K562 (cell line): ENCODE measurements around the gene RABGAP1L. TPM values are rescaled to one million over a fixed set of nuclear protein-coding genes. Genes with fewer than 3 reads are reported as not detected.

Experiments used
- MAFF ChIP-seq: IDR thresholded peaks from 2 replicates; pipeline ENCODE4 v1.6.1; 2012; ENCODE audit warnings: low read length, improper control_type of control experiment
- MAFG ChIP-seq: fragments of 450-650 bp; conservative IDR thresholded peaks from 2 replicates; pipeline ENCODE4 v1.6.1; 2016; ENCODE audit warnings: missing genetic modification characterization, missing compliant biosample characterization
- polyA plus RNA-seq, 8 experiments: library from polyadenylated mRNA; depleted of rRNA in 4 of 8; stranded (reverse) in 5 of 8; unstranded in 3 of 8; fragments of >200 nt; fragmentation: Nextera tagmentation in 2 of 8; fragmentation: Illumina TruSeq in 1 of 8; extraction: Ambion mirVana in 2 of 8; extraction: Trizol in 1 of 8; gene quantifications; 2 replicates each; pipeline versions ENCODE4 v1.2.1 to v1.2.3, GENCODE V29; 2011 to 2014; ENCODE audit warnings: inconsistent platforms in 1 of 8, missing spikeins in 1 of 8
- total RNA-seq, 7 experiments: library from RNA; depleted of rRNA in 6 of 7; stranded (reverse); fragments of >200 nt in 6 of 7; fragmentation: Illumina TruSeq in 2 of 7; extraction: Trizol in 2 of 7; gene quantifications; 2 replicates each; pipeline versions ENCODE4 v1.2.1 to v1.2.3, GENCODE V29; 2011 to 2021; ENCODE audit warnings: low replicate concordance in 1 of 7
- TF ChIP-seq, protein P1 (sequence below): fragments of 450-650 bp; IDR thresholded peaks from 2 replicates; pipeline ENCODE4 v1.6.1; 2017; ENCODE audit warnings: antibody characterized with exemption, mild to moderate bottlenecking
- TF ChIP-seq, protein P2 (sequence below): fragments of 450-650 bp; formaldehyde crosslinking; IDR thresholded peaks from 2 replicates; pipeline ENCODE4 v1.4.0; 2020; ENCODE audit warnings: mild to moderate bottlenecking, moderate library complexity

Gene RABGAP1L
- total and polyA plus RNA-seq, 9 of the 15 experiments (the other 6 are each of a cell fraction or from before 2014, with no cell fraction given): 16.5 to 44.9 (median 26.7) TPM

DNA sequence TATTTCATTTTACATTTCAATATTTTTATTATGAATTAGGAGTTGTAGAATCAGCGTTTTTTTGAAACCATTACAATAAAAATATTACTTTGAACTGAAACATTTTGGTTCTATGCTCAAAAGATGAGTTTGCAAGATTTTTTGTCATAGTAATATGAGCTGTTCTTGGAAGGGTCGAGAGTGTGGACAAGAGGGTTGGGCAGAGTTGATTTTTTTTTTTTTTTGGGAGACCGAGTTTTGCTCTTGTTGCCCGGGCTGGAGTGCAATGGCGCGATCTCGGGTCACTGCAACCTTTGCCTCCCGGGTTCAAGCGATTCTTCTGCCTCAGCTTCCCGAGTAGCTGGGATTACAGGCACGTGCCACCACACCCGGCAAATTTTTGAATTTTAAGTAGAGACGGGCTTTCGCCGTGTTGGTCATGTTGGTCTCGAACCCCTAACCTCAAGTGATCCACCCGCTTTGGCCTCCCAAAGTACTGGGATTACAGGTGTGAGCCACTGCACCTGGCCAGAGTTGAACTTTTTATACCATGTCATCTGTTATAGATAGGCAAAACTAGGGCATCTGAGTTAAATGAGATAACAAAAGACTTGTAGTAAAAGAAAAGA is 843.7 kb downstream of the RABGAP1L start (continued):
- TF ChIP-seq, protein P1, sequence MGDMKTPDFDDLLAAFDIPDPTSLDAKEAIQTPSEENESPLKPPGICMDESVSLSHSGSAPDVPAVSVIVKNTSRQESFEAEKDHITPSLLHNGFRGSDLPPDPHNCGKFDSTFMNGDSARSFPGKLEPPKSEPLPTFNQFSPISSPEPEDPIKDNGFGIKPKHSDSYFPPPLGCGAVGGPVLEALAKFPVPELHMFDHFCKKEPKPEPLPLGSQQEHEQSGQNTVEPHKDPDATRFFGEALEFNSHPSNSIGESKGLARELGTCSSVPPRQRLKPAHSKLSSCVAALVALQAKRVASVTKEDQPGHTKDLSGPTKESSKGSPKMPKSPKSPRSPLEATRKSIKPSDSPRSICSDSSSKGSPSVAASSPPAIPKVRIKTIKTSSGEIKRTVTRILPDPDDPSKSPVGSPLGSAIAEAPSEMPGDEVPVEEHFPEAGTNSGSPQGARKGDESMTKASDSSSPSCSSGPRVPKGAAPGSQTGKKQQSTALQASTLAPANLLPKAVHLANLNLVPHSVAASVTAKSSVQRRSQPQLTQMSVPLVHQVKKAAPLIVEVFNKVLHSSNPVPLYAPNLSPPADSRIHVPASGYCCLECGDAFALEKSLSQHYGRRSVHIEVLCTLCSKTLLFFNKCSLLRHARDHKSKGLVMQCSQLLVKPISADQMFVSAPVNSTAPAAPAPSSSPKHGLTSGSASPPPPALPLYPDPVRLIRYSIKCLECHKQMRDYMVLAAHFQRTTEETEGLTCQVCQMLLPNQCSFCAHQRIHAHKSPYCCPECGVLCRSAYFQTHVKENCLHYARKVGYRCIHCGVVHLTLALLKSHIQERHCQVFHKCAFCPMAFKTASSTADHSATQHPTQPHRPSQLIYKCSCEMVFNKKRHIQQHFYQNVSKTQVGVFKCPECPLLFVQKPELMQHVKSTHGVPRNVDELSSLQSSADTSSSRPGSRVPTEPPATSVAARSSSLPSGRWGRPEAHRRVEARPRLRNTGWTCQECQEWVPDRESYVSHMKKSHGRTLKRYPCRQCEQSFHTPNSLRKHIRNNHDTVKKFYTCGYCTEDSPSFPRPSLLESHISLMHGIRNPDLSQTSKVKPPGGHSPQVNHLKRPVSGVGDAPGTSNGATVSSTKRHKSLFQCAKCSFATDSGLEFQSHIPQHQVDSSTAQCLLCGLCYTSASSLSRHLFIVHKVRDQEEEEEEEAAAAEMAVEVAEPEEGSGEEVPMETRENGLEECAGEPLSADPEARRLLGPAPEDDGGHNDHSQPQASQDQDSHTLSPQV: no peak
- TF ChIP-seq MAFG (tag) (peak; percentile 81), MAFF (peak; percentile 15; the same call in 1 of the 2 replicates)
- TF ChIP-seq, protein P2, sequence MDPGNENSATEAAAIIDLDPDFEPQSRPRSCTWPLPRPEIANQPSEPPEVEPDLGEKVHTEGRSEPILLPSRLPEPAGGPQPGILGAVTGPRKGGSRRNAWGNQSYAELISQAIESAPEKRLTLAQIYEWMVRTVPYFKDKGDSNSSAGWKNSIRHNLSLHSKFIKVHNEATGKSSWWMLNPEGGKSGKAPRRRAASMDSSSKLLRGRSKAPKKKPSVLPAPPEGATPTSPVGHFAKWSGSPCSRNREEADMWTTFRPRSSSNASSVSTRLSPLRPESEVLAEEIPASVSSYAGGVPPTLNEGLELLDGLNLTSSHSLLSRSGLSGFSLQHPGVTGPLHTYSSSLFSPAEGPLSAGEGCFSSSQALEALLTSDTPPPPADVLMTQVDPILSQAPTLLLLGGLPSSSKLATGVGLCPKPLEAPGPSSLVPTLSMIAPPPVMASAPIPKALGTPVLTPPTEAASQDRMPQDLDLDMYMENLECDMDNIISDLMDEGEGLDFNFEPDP (CRISPR knock-in tag): no peak
